ENCODE measurements around the gene SLC16A13.
"Not testable (repeated sequence)": the region's sequence is repeated elsewhere in the genome, so short reads cannot be mapped to it uniquely, and the experiment has no call there.

Gene SLC16A13

GRCh38 chr17:7035591-7036368 lies at the start of gene SLC16A13:
Gene SLC16A13 (plus strand): TSS chr17:7036015. CDS start chr17:7036383, 368 bp downstream.
- peak; percentile 93 for DNase-seq (ENCODE audit: low spot score)

GRCh38 chr17:6986676-6987075 lies 49.1 kb upstream of the SLC16A13 start:
- no peak for DNase-seq (ENCODE audit: low spot score)

GRCh38 chr17:6989779-6990178 lies 46.0 kb upstream of the SLC16A13 start:
- DNase-seq (ENCODE audit: low spot score): no peak

GRCh38 chr17:6993613-6994056 lies 42.2 kb upstream of the SLC16A13 start:
- DNase-seq (ENCODE audit: low spot score): not testable (repeated sequence)

- DNase-seq (ENCODE audit: low spot score): no peak
Measured at GRCh38 chr17:6994118-6994598, 41.7 kb upstream of the SLC16A13 start.

- no peak for DNase-seq (ENCODE audit: low spot score)
Measured at GRCh38 chr17:6994666-6995256, 41.1 kb upstream of the SLC16A13 start.

GRCh38 chr17:6995500-6996255 lies 40.1 kb upstream of the SLC16A13 start, which contains the start of gene ALOX12:
Gene ALOX12 (plus strand): TSS chr17:6996049. CDS start chr17:6996118, 69 bp downstream.
- no peak for DNase-seq (ENCODE audit: low spot score)

- DNase-seq (ENCODE audit: low spot score): no peak
Measured at GRCh38 chr17:6996256-6997011, 39.4 kb upstream of the SLC16A13 start.

- no peak for DNase-seq (ENCODE audit: low spot score)
Measured at GRCh38 chr17:6997171-6997570, 38.6 kb upstream of the SLC16A13 start.

GRCh38 chr17:6998855-6999508 lies 36.8 kb upstream of the SLC16A13 start:
- DNase-seq (ENCODE audit: low spot score): no peak

- no peak for DNase-seq (ENCODE audit: low spot score)
Measured at GRCh38 chr17:7001318-7001961, 34.4 kb upstream of the SLC16A13 start.

- DNase-seq (ENCODE audit: low spot score): no peak
Measured at GRCh38 chr17:7002288-7003047, 33.3 kb upstream of the SLC16A13 start.

- no peak for DNase-seq (ENCODE audit: low spot score)
Measured at GRCh38 chr17:7003745-7004144, 32.1 kb upstream of the SLC16A13 start.

- peak; percentile 84 for DNase-seq (ENCODE audit: low spot score)
Measured at GRCh38 chr17:7004398-7005253, 31.2 kb upstream of the SLC16A13 start.

- no peak for DNase-seq (ENCODE audit: low spot score)
Measured at GRCh38 chr17:7005716-7006115, 30.1 kb upstream of the SLC16A13 start.

- no peak for DNase-seq (ENCODE audit: low spot score)
Measured at GRCh38 chr17:7007143-7007542, 28.7 kb upstream of the SLC16A13 start.

- no peak for DNase-seq (ENCODE audit: low spot score)
Measured at GRCh38 chr17:7010523-7010922, 25.3 kb upstream of the SLC16A13 start.

- no peak for DNase-seq (ENCODE audit: low spot score)
Measured at GRCh38 chr17:7011415-7011814, 24.4 kb upstream of the SLC16A13 start.

- DNase-seq (ENCODE audit: low spot score): no peak
Measured at GRCh38 chr17:7011942-7012254, 23.9 kb upstream of the SLC16A13 start.

Measured in COLO829 (cell line).